H9 (cell line): ENCODE data around the gene PRPF19. TPM values are rescaled to one million over a fixed set of nuclear protein-coding genes. Genes with fewer than 3 reads are reported as not detected.

Experiments used
- DNase-seq: peaks from one replicate; pipeline ENCODE4 v3.0.0-alpha.2; 2017
- H2AFZ ChIP-seq: one replicate; pipeline ENCODE4 v1.6.1; 2013; ENCODE audit warnings: mild to moderate bottlenecking, low read length, control low read depth, moderate library complexity
- H2AK5ac ChIP-seq: 2 replicates; pipeline ENCODE4 v1.6.1; 2013; ENCODE audit warnings: low read length, control low read depth, mixed read lengths; ENCODE audit not compliant: insufficient read length
- H2BK120ac ChIP-seq: one replicate; pipeline ENCODE4 v1.6.1; 2013; ENCODE audit warnings: low read depth, mild to moderate bottlenecking, low read length, control low read depth, inconsistent platforms; ENCODE audit not compliant: poor library complexity, severe bottlenecking
- H2BK12ac ChIP-seq: 2 replicates; pipeline ENCODE4 v1.6.1; 2013; ENCODE audit warnings: low read length, control low read depth, mixed read lengths, low read depth; ENCODE audit not compliant: insufficient read length
- H2BK15ac ChIP-seq: 2 replicates; pipeline ENCODE4 v1.6.1; 2013; ENCODE audit warnings: low read depth, low read length, control low read depth
- H2BK20ac ChIP-seq: one replicate; pipeline ENCODE4 v1.6.1; 2013; ENCODE audit warnings: low read depth, mild to moderate bottlenecking, low read length, control low read depth, inconsistent platforms; ENCODE audit not compliant: poor library complexity, severe bottlenecking
- H2BK5ac ChIP-seq: 2 replicates; pipeline ENCODE4 v1.6.1; 2013; ENCODE audit warnings: low read length, control low read depth, mixed read lengths; ENCODE audit not compliant: insufficient read length
- H3K14ac ChIP-seq: 2 replicates; pipeline ENCODE4 v1.6.1; 2013; ENCODE audit warnings: low read length, control low read depth; ENCODE audit not compliant: insufficient read depth
- H3K18ac ChIP-seq: 2 replicates; pipeline ENCODE4 v1.6.1; 2013; ENCODE audit warnings: low read depth, mild to moderate bottlenecking, mixed read lengths, low read length, control low read depth; ENCODE audit not compliant: insufficient read length
- H3K23ac ChIP-seq: 2 replicates; pipeline ENCODE4 v1.6.1; 2013; ENCODE audit warnings: low read length, control low read depth, mixed read lengths, low read depth; ENCODE audit not compliant: insufficient read length
- H3K23me2 ChIP-seq: 2 replicates; pipeline ENCODE4 v1.6.1; 2013; ENCODE audit warnings: low read depth, mild to moderate bottlenecking, mixed read lengths, low read length, control low read depth; ENCODE audit not compliant: insufficient read length, poor library complexity, severe bottlenecking
- H3K27ac ChIP-seq: 2 replicates; pipeline ENCODE4 v1.5.1; 2013; ENCODE audit warnings: low read length, control low read depth, mixed read lengths, low read depth; ENCODE audit not compliant: insufficient read length
- H3K27me3 ChIP-seq: 2 replicates; pipeline ENCODE4 v1.6.1; 2013; ENCODE audit warnings: low read length, control low read depth, inconsistent platforms; ENCODE audit not compliant: insufficient read depth
- H3K4ac ChIP-seq: 2 replicates; pipeline ENCODE4 v1.6.1; 2013; ENCODE audit warnings: low read depth, mild to moderate bottlenecking, control low read depth, inconsistent platforms, low read length, moderate library complexity
- H3K4me1 ChIP-seq: 2 replicates; pipeline ENCODE4 v1.6.1; 2013; ENCODE audit warnings: low read length, control low read depth, inconsistent platforms; ENCODE audit not compliant: insufficient read depth
- H3K4me2 ChIP-seq: 2 replicates; pipeline ENCODE4 v1.6.1; 2013; ENCODE audit warnings: low read length, control low read depth, mixed read lengths; ENCODE audit not compliant: insufficient read length, insufficient read depth
- H3K56ac ChIP-seq: 2 replicates; pipeline ENCODE4 v1.6.1; 2013; ENCODE audit warnings: low read depth, mild to moderate bottlenecking, mixed read lengths, low read length, control low read depth; ENCODE audit not compliant: insufficient read length
- H3K79me1 ChIP-seq: 2 replicates; pipeline ENCODE4 v1.6.1; 2013; ENCODE audit warnings: low read depth, mild to moderate bottlenecking, moderate library complexity, low read length, control low read depth, inconsistent platforms; ENCODE audit not compliant: insufficient read depth, poor library complexity, severe bottlenecking
- H3K79me2 ChIP-seq: 2 replicates; pipeline ENCODE4 v1.6.1; 2013; ENCODE audit warnings: low read length, control low read depth, inconsistent platforms; ENCODE audit not compliant: insufficient read depth
- H3K9ac ChIP-seq: 2 replicates; pipeline ENCODE4 v1.6.1; 2013; ENCODE audit warnings: low read length, control low read depth, mixed read lengths; ENCODE audit not compliant: insufficient read length; ENCODE audit errors: extremely low read depth
- H3K9me3 ChIP-seq: one replicate; pipeline ENCODE4 v1.6.1; 2013; ENCODE audit warnings: low read depth, low read length, inconsistent platforms; ENCODE audit not compliant: control insufficient read depth
- H3T11ph ChIP-seq: one replicate; pipeline ENCODE4 v1.6.1; 2013; ENCODE audit warnings: mild to moderate bottlenecking, low read length, control low read depth, inconsistent platforms
- H4K20me1 ChIP-seq: one replicate; pipeline ENCODE4 v1.6.1; 2013; ENCODE audit not compliant: control insufficient read depth, insufficient read length, insufficient read depth
- H4K5ac ChIP-seq: 2 replicates; pipeline ENCODE4 v1.6.1; 2013; ENCODE audit warnings: low read depth, mild to moderate bottlenecking, mixed read lengths, low read length, control low read depth; ENCODE audit not compliant: insufficient read length
- H4K8ac ChIP-seq: replicated peaks from 2 replicates; pipeline ENCODE4 v1.6.1; 2013; ENCODE audit warnings: low read length, control low read depth, mixed read lengths, low read depth; ENCODE audit not compliant: insufficient read length
- H4K91ac ChIP-seq: 2 replicates; pipeline ENCODE4 v1.6.1; 2013; ENCODE audit warnings: low read depth, mild to moderate bottlenecking, moderate library complexity, mixed read lengths, low read length, control low read depth; ENCODE audit not compliant: insufficient read length
- H3K27ac Mint-ChIP-seq, 3 experiments: 2 replicates in 2 of 3; 3 replicates in 1 of 3; pipeline ENCODE4 v1.8.0; 2020 to 2021; ENCODE audit warnings: mixed read lengths in 3 of 3, mild to moderate bottlenecking in 1 of 3, moderate library complexity in 1 of 3
- H3K27me3 Mint-ChIP-seq: 2 replicates; pipeline ENCODE4 v1.8.0; 2021; ENCODE audit warnings: low read depth, mild to moderate bottlenecking, moderate library complexity, mixed read lengths
- H3K36me3 Mint-ChIP-seq, 3 experiments: 2 replicates in 2 of 3; 3 replicates in 1 of 3; pipeline ENCODE4 v1.8.0; 2020 to 2021; ENCODE audit warnings: low read depth in 3 of 3, mixed read lengths in 3 of 3; ENCODE audit not compliant: insufficient read depth in 1 of 3
- H3K4me1 Mint-ChIP-seq, 2 experiments: 2 replicates each; pipeline ENCODE4 v1.8.0; 2020; ENCODE audit warnings: mixed read lengths in 2 of 2
- H3K4me3 Mint-ChIP-seq, 2 experiments: 2 replicates in 1 of 2; 3 replicates in 1 of 2; pipeline ENCODE4 v1.8.0; 2020 to 2021; ENCODE audit warnings: mild to moderate bottlenecking in 2 of 2, mixed read lengths in 2 of 2, moderate library complexity in 1 of 2
- H3K9me3 Mint-ChIP-seq, 2 experiments: 2 replicates in 1 of 2; 3 replicates in 1 of 2; pipeline ENCODE4 v1.8.0; 2020; ENCODE audit warnings: mild to moderate bottlenecking in 2 of 2, mixed read lengths in 2 of 2, moderate library complexity in 1 of 2
- WGBS: extraction: QIAGEN DNeasy Blood & Tissue Kit; methylation state at CpG from one replicate; pipeline ENCODE4 v1.1.7; 2013; ENCODE audit warnings: missing lambda C conversion rate, low lambda C conversion rate, mixed read lengths; ENCODE audit not compliant: insufficient read length; ENCODE audit errors: extremely low coverage; 5-methylcytosine and 5-hydroxymethylcytosine counted together
- total RNA-seq: library from RNA; stranded (reverse); gene quantifications from 2 replicates; pipeline ENCODE4 v1.2.1, GENCODE V29; 2021
- TF ChIP-seq, protein P1 (sequence below): fragments of 200-600 bp; sonication (generic); conservative IDR thresholded peaks from 3 replicates; pipeline ENCODE4 v1.8.0; 2021; ENCODE audit warnings: antibody characterized with exemption, mild to moderate bottlenecking

PRPF19 gene
- total RNA-seq, 1 experiment from 2014 or later = 130 TPM

DNA sequence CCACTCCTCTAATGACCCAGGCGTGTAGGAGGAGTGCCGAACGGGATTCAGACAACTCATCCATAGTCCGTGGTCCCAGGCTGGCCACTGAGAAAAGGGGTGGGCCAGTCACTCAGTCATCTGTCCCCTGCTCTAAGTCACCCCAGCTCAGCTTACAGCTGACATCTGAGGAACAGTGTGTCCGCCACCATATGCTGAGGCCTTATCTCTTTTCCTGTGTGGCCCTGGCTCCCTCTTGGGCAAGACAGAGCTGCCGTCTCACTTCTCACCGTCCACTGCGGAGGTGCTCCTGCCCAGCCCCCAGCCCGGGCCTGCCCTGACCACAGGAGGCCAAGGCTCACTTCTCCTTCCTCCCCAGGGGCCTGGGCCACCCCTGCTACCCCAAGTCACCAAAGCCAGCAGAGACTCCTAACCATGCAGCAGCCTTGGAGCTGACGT lies 57.7 kb downstream of the PRPF19 start:
- H3K14ac ChIP-seq = no peak overlapping the region
- no peak overlapping the region for H3K23ac ChIP-seq
- peaks cover 16 to 18% of the 10 kb centered on the region in 2 experiments for H3K4me1 Mint-ChIP-seq
- H3K27ac Mint-ChIP-seq = peak overlapping the region in 1 of 3 experiments; percentile 81; a peak in 1 of 7 replicates
- no peaks in the 10 kb centered on the region for H4K20me1 ChIP-seq
- no peaks in the 10 kb centered on the region; the same call in 1 of the 2 replicates for H3K27me3 Mint-ChIP-seq
- H4K5ac ChIP-seq = no peak overlapping the region
- H4K91ac ChIP-seq = no peak overlapping the region
- peaks cover 4% of the 10 kb centered on the region; the same call in 1 of the 2 replicates for H3K4me1 ChIP-seq
- WGBS = no CpG with 5 or more reads among the region's 10 CpGs
- no peaks in the 10 kb centered on the region for H3K9me3 ChIP-seq
- DNase-seq = no peak
- no peaks in the 10 kb centered on the region for H3K9me3 Mint-ChIP-seq
- no peak overlapping the region for H3K9ac ChIP-seq
- H3K36me3 Mint-ChIP-seq = peaks cover 40 to 74% (median 54%) of the 10 kb centered on the region in 3 experiments
- peaks cover 13% of the 10 kb centered on the region; the same call in 1 of the 2 replicates for H3K79me2 ChIP-seq
- H3K4me3 Mint-ChIP-seq = no peak overlapping the region
- no peak overlapping the region for H2BK120ac ChIP-seq
- no peaks in the 10 kb centered on the region for H3K23me2 ChIP-seq
- no peaks in the 10 kb centered on the region for H3K79me1 ChIP-seq
- H2AK5ac ChIP-seq = no peak overlapping the region
- H3K56ac ChIP-seq = no peak overlapping the region
- no peak overlapping the region for H2BK12ac ChIP-seq
- H2BK15ac ChIP-seq = no peak overlapping the region
- H3K27ac ChIP-seq = no peak overlapping the region
- H3K4me2 ChIP-seq = no peak overlapping the region
- H4K8ac ChIP-seq = no peak overlapping the region
- H2BK20ac ChIP-seq = no peak overlapping the region
- no peak overlapping the region for H2AFZ ChIP-seq
- TF ChIP-seq, protein P1, sequence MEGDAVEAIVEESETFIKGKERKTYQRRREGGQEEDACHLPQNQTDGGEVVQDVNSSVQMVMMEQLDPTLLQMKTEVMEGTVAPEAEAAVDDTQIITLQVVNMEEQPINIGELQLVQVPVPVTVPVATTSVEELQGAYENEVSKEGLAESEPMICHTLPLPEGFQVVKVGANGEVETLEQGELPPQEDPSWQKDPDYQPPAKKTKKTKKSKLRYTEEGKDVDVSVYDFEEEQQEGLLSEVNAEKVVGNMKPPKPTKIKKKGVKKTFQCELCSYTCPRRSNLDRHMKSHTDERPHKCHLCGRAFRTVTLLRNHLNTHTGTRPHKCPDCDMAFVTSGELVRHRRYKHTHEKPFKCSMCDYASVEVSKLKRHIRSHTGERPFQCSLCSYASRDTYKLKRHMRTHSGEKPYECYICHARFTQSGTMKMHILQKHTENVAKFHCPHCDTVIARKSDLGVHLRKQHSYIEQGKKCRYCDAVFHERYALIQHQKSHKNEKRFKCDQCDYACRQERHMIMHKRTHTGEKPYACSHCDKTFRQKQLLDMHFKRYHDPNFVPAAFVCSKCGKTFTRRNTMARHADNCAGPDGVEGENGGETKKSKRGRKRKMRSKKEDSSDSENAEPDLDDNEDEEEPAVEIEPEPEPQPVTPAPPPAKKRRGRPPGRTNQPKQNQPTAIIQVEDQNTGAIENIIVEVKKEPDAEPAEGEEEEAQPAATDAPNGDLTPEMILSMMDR = no peak
- no peaks in the 10 kb centered on the region for H3K27me3 ChIP-seq
- no peak overlapping the region for H3T11ph ChIP-seq
- no peak overlapping the region for H3K18ac ChIP-seq
- no peak overlapping the region for H2BK5ac ChIP-seq
- no peak overlapping the region for H3K4ac ChIP-seq
